H1 (cell line): ENCODE results near the gene ARHGEF3. TPM values are rescaled to one million over a fixed set of nuclear protein-coding genes. Genes with fewer than 3 reads are reported as not detected.
"Not testable (repeated sequence)": the region's sequence is repeated elsewhere in the genome, so short reads cannot be mapped to it uniquely, and the experiment has no call there.

Experiments used
- CTCF ChIA-PET: fragments of 300-600 bp; sonication (Branson Sonifier 250); formaldehyde crosslinking; loops from one replicate; lab custom pipeline; 2021; ENCODE audit not compliant: partially characterized antibody; lab: Charles Lee
- POLR2A ChIA-PET: fragments of 300-600 bp; sonication (Branson Sonifier 250); formaldehyde crosslinking; loops from one replicate; lab custom pipeline; 2021; ENCODE audit warnings: inconsistent platforms; ENCODE audit not compliant: partially characterized antibody; lab: Charles Lee
- DNase-seq, 2 experiments: peaks; one replicate each; pipeline versions ENCODE4 v3.0.0 to v3.0.0-alpha.2; 2010 to 2022; ENCODE audit warnings: low spot score in 2 of 2, low read depth in 1 of 2, mixed read lengths in 1 of 2
- FAIRE-seq: peaks from 2 replicates; lab custom pipeline; 2011; peaks lifted over from hg19 to GRCh38; lab: Jason Lieb, UNC
- H2AFZ ChIP-seq: 2 replicates; pipeline ENCODE4 v1.8.1; 2012; ENCODE audit warnings: low read length, inconsistent platforms
- H2AK5ac ChIP-seq: 2 replicates; pipeline ENCODE4 v1.6.1; 2013; ENCODE audit warnings: low read depth, low read length
- H2BK120ac ChIP-seq: replicated peaks from 2 replicates; pipeline ENCODE3; 2013; ENCODE audit warnings: low read depth, low read length, inconsistent platforms
- H2BK12ac ChIP-seq: 2 replicates; pipeline ENCODE4 v1.6.1; 2013; ENCODE audit warnings: low read depth, low read length
- H2BK15ac ChIP-seq: 2 replicates; pipeline ENCODE4 v1.6.1; 2013; ENCODE audit warnings: low read length
- H2BK20ac ChIP-seq: 2 replicates; pipeline ENCODE4 v1.6.1; 2013; ENCODE audit warnings: low read length
- H2BK5ac ChIP-seq: 2 replicates; pipeline ENCODE4 v1.6.1; 2013; ENCODE audit warnings: low read depth, low read length
- H3K14ac ChIP-seq: 2 replicates; pipeline ENCODE4 v1.6.1; 2013; ENCODE audit warnings: inconsistent platforms; ENCODE audit not compliant: insufficient read length
- H3K18ac ChIP-seq: 2 replicates; pipeline ENCODE4 v1.6.1; 2013; ENCODE audit warnings: low read length; ENCODE audit errors: extremely low read depth
- H3K23ac ChIP-seq: 2 replicates; pipeline ENCODE4 v1.6.1; 2013; ENCODE audit warnings: inconsistent platforms; ENCODE audit not compliant: insufficient read length
- H3K23me2 ChIP-seq: 2 replicates; pipeline ENCODE4 v1.6.1; 2013; ENCODE audit warnings: low read depth, low read length
- H3K27ac ChIP-seq: 2 replicates; pipeline ENCODE4 v1.6.1; 2011; ENCODE audit warnings: low read depth, low read length, inconsistent platforms
- H3K27me3 ChIP-seq, 4 experiments: replicated peaks in 1 of 4; 1 replicate in 1 of 4; 2 replicates in 3 of 4; pipeline versions ENCODE4 v1.6.1 to v1.8.1; 2011 to 2013; ENCODE audit warnings: low read length in 3 of 4, mild to moderate bottlenecking in 3 of 4, inconsistent platforms in 2 of 4, mixed read lengths in 2 of 4, moderate library complexity in 1 of 4; ENCODE audit not compliant: control insufficient read depth in 3 of 4, insufficient read depth in 3 of 4; ENCODE audit errors: extremely low read depth in 1 of 4
- H3K36me3 ChIP-seq, 4 experiments: 2 replicates each; pipeline versions ENCODE4 v1.6.1 to v1.8.1; 2011 to 2013; ENCODE audit warnings: mild to moderate bottlenecking in 4 of 4, low read length in 3 of 4, moderate library complexity in 2 of 4, control low read depth in 1 of 4, inconsistent platforms in 1 of 4; ENCODE audit not compliant: insufficient read depth in 4 of 4, control insufficient read depth in 2 of 4
- H3K4ac ChIP-seq: replicated peaks from 2 replicates; pipeline ENCODE3; 2013; ENCODE audit warnings: low read length, low read depth, mixed read lengths, inconsistent platforms; ENCODE audit not compliant: insufficient read length
- H3K4me1 ChIP-seq, 4 experiments: replicated peaks in 1 of 4; 1 replicate in 1 of 4; 2 replicates in 3 of 4; pipeline versions ENCODE4 v1.6.1 to v1.8.1; 2011 to 2013; ENCODE audit warnings: low read length in 3 of 4, inconsistent platforms in 2 of 4, mixed read lengths in 1 of 4; ENCODE audit not compliant: insufficient read depth in 4 of 4, control insufficient read depth in 3 of 4
- H3K4me2 ChIP-seq, 2 experiments: 2 replicates each; pipeline versions ENCODE4 v1.6.1 to v1.8.1; 2011 to 2013; ENCODE audit warnings: low read depth in 2 of 2, low read length in 2 of 2, control low read depth in 1 of 2, inconsistent platforms in 1 of 2, mild to moderate bottlenecking in 1 of 2; ENCODE audit not compliant: insufficient read depth in 1 of 2
- H3K4me3 ChIP-seq, 4 experiments: fragments of 200-600, 300-600 bp in 1 of 4; sonication (generic), shearing (Covaris generic), sonication (Bioruptor Twin) in 1 of 4; 2 replicates each; pipeline versions ENCODE4 v1.5.1 to v1.8.1; 2011 to 2016; ENCODE audit warnings: low read length in 4 of 4, low read depth in 3 of 4, control low read depth in 2 of 4, inconsistent platforms in 2 of 4, mild to moderate bottlenecking in 2 of 4, mixed read lengths in 1 of 4, moderate library complexity in 1 of 4; ENCODE audit not compliant: insufficient read depth in 2 of 4; ENCODE audit errors: extremely low read depth in 1 of 4
- H3K56ac ChIP-seq: replicated peaks from 2 replicates; pipeline ENCODE3; 2013; ENCODE audit warnings: low read depth, mild to moderate bottlenecking, mixed read lengths, low read length, inconsistent platforms; ENCODE audit not compliant: insufficient read length
- H3K79me1 ChIP-seq: 2 replicates; pipeline ENCODE4 v1.6.1; 2013; ENCODE audit warnings: low read depth, low read length, control low read depth
- H3K79me2 ChIP-seq, 2 experiments: 2 replicates each; pipeline versions ENCODE4 v1.6.1 to v1.8.1; 2012 to 2013; ENCODE audit warnings: low read length in 2 of 2, mild to moderate bottlenecking in 2 of 2, inconsistent platforms in 1 of 2; ENCODE audit not compliant: insufficient read depth in 2 of 2, control insufficient read depth in 1 of 2
- H3K9ac ChIP-seq, 4 experiments: replicated peaks in 1 of 4; 1 replicate in 1 of 4; 2 replicates in 3 of 4; pipeline versions ENCODE4 v1.6.1 to v1.8.1; 2011 to 2013; ENCODE audit warnings: low read depth in 3 of 4, low read length in 3 of 4, control low read depth in 2 of 4, mild to moderate bottlenecking in 2 of 4, moderate library complexity in 2 of 4, inconsistent platforms in 1 of 4; ENCODE audit errors: extremely low read depth in 1 of 4
- H3K9me3 ChIP-seq, 2 experiments: 2 replicates each; pipeline versions ENCODE4 v1.6.1 to v1.8.1; 2012 to 2013; ENCODE audit warnings: mild to moderate bottlenecking in 2 of 2, moderate library complexity in 2 of 2, control low read depth in 1 of 2, inconsistent platforms in 1 of 2, low read depth in 1 of 2, low read length in 1 of 2, mixed read lengths in 1 of 2; ENCODE audit not compliant: insufficient read depth in 2 of 2
- H4K20me1 ChIP-seq, 2 experiments: replicated peaks in 1 of 2; 2 replicates each; pipeline versions ENCODE3 to v1.8.1; 2011 to 2013; ENCODE audit warnings: inconsistent platforms in 2 of 2, low read length in 2 of 2, mild to moderate bottlenecking in 1 of 2; ENCODE audit not compliant: insufficient read depth in 2 of 2, control insufficient read depth in 1 of 2
- H4K5ac ChIP-seq: 2 replicates; pipeline ENCODE4 v1.6.1; 2013; ENCODE audit warnings: low read length, low read depth, mixed read lengths, inconsistent platforms; ENCODE audit not compliant: insufficient read length
- H4K8ac ChIP-seq: 2 replicates; pipeline ENCODE4 v1.8.0; 2013; ENCODE audit warnings: mild to moderate bottlenecking, moderate library complexity, low read length, inconsistent platforms; ENCODE audit not compliant: insufficient read depth; ENCODE audit errors: extremely low read depth
- H4K91ac ChIP-seq: replicated peaks from 2 replicates; pipeline ENCODE3; 2013; ENCODE audit warnings: low read length, mixed read lengths, inconsistent platforms; ENCODE audit not compliant: insufficient read length
- CTCF ChIP-seq, 3 experiments: IDR thresholded peaks; 1 replicate in 2 of 3; 2 replicates in 1 of 3; pipeline versions ENCODE4 v1.5.1 to v1.6.1; 2011; ENCODE audit warnings: low read length in 3 of 3, mild to moderate bottlenecking in 3 of 3, inconsistent platforms in 2 of 3, low read depth in 1 of 3, moderate library complexity in 1 of 3; ENCODE audit not compliant: insufficient read depth in 1 of 3; ENCODE audit errors: control extremely low read depth in 1 of 3
- RAD21 ChIP-seq, 2 experiments: IDR thresholded peaks in 1 of 2; conservative IDR thresholded peaks in 1 of 2; 2 replicates each; pipeline ENCODE4 v1.6.1; 2011; ENCODE audit warnings: low read depth in 2 of 2, low read length in 2 of 2, improper control_type of control experiment in 1 of 2, inconsistent platforms in 1 of 2, mild to moderate bottlenecking in 1 of 2, moderate library complexity in 1 of 2
- WGBS, 2 experiments: shearing (Covaris generic) in 1 of 2; methylation state at CpG; one replicate each; pipeline versions ENCODE4 v1.1.6 to v1.1.7; 2013 to 2015; ENCODE audit warnings: low lambda C conversion rate in 2 of 2, mixed read lengths in 2 of 2, inconsistent platforms in 1 of 2, low coverage in 1 of 2, missing lambda C conversion rate in 1 of 2; ENCODE audit not compliant: insufficient replicate concordance in 2 of 2, insufficient coverage in 1 of 2, insufficient read length in 1 of 2; ENCODE audit errors: extremely low coverage in 1 of 2, missing lambda C conversion rate in 1 of 2; 5-methylcytosine and 5-hydroxymethylcytosine counted together
- polyA plus RNA-seq, 7 experiments: library from polyadenylated mRNA; depleted of rRNA in 3 of 7; stranded (reverse) in 5 of 7; unstranded in 2 of 7; fragments of >200 nt in 5 of 7; fragments of 200-250 nt in 2 of 7; gene quantifications; 1 replicate in 5 of 7; 2 replicates in 1 of 7; 4 replicates in 1 of 7; pipeline versions ENCODE4 v1.2.1 to v1.2.3, GENCODE V29; 2011 to 2013; ENCODE audit warnings: missing spikeins in 2 of 7, mixed read lengths in 2 of 7
- total RNA-seq: library from RNA; stranded (reverse); fragmentation: NEBNext Ultra II Directional; extraction: Animal tissue kit (Norgen Biotek cat#: 25700); gene quantifications from 2 replicates; pipeline ENCODE4 v1.2.1, GENCODE V29; 2021

Gene ARHGEF3
- total and polyA plus RNA-seq, 2 of the 8 experiments (the other 6 are each of a cell fraction or from before 2014, with no cell fraction given): 2.8 to 6.0 TPM

- TF ChIP-seq CTCF (IDR thresholded peaks at IDR 0.05; ENCODE audit: control extremely low read depth in 1 of 3, insufficient read depth in 1 of 3, low read depth in 1 of 3, low read length in 3 of 3) (0 out of 4 replicates have a peak, but pooled peaks of 1 of the 3 experiments have one; percentile 14), RAD21 (IDR thresholded peaks at IDR 0.05 in 1 of 2, conservative IDR thresholded peaks at IDR 0.05 in 1 of 2; ENCODE audit: low read depth in 2 of 2, low read length in 2 of 2) (peak; percentile 26; a peak in 3 of 4 replicates)
- H2BK120ac ChIP-seq, H3K23ac ChIP-seq, H4K8ac ChIP-seq, H3K9me3 ChIP-seq, H3K36me3 ChIP-seq, H2AK5ac ChIP-seq, H3K23me2 ChIP-seq, H4K5ac ChIP-seq, H3K79me1 ChIP-seq, H3K18ac ChIP-seq, H3K27ac ChIP-seq, H3K56ac ChIP-seq, H3K4ac ChIP-seq, H2AFZ ChIP-seq, POLR2A ChIA-PET, H2BK12ac ChIP-seq, H2BK5ac ChIP-seq, H3K27me3 ChIP-seq, H3K14ac ChIP-seq, H4K91ac ChIP-seq, H3K4me1 ChIP-seq, H3K4me3 ChIP-seq, H3K4me2 ChIP-seq, H4K20me1 ChIP-seq, H2BK15ac ChIP-seq, FAIRE-seq, H3K9ac ChIP-seq, H2BK20ac ChIP-seq, DNase-seq, H3K79me2 ChIP-seq: not testable (repeated sequence)
- WGBS, 2 experiments: 79% methylated on average over 5 of the region's 6 CpGs; no CpG with 5 or more reads in 1 of the 2 experiments
- CTCF ChIA-PET: interaction anchor here (0.7 to 3.2 kb wide), 6 partner anchors 99 to 549 kb away, joined by 3 to 24 read pairs (median 4); no protein-coding TSS in a partner anchor
Measured at GRCh38 chr3:56707412-56707811, 94.3 kb downstream of the ARHGEF3 start.
